HG03575 (cell line): ENCODE results near the gene UFC1.
"Not testable (repeated sequence)": the region's sequence is repeated elsewhere in the genome, so short reads cannot be mapped to it uniquely, and the experiment has no call there.

Experiments used
- ATAC-seq: cut with Tn5 transposase; IDR thresholded peaks from one replicate; pipeline ENCODE4 v1.9.1; 2021; ENCODE audit not compliant: unreplicated experiment, insufficient number of reproducible peaks, low FRiP score; ENCODE audit errors: extremely low read depth

Gene UFC1

GRCh38 chr1:161153682-161154337 is at the start of gene UFC1:
UFC1 (plus strand) TSS chr1:161153978; CDS start chr1:161153998, 20 bp downstream.
- no peak for ATAC-seq

DNA sequence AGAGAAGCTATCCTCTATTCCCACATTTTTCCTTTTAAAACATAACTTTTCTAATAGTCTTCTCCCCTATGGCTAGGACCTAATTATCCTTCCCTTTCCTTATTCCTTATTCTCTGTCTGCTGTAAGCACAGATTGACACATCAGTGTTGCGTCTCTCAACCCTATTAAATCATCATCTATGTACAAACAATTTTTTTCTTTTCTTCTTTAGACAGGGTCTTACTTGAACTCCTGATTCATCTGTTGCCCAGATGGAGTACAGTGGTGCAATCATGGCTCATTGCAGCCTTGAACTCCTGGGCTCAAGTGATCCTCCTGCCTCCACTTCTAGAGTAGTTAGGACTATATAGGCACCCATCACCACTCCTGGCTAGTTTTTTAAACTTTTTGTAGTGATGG is 47.3 kb upstream of the UFC1 start:
- ATAC-seq: no peak

DNA sequence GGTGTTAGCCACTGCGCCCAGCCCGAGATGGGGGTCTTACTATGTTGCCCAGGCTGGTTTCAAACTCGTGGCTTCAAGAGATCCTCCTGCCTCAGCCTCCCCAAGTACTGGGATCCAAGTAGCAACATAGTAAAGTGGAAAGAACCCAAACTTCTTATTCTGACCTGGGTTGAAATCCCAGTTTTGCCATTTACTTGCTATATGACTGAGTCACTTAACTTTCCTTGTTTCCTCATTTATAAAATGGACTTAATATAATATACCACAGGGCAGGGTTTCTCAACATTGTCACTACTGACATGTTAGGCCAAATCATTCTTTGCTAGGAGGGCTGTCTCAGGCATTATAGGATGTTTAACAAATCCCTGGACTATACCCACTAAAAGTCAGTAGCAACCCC is 42.7 kb upstream of the UFC1 start:
- no peak for ATAC-seq

DNA sequence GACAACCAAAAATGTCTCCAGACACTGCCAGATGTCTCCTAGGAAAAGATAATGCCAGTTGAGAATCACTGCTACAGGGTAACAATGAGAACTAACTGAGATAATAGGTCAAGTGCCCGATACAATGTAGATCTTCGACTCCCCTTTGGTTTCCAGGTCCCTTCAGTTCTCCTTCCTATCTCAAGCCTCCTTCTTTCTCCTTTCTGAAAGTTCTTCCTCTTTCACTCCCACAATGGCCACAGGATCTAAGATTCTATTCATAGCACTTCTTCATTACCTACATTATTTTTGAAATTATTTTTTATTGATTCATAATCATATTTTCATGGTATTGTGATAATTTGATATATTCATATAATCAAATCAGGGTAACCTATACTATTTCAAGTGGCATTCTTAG is 42.3 kb upstream of the UFC1 start:
- no peak for ATAC-seq

DNA sequence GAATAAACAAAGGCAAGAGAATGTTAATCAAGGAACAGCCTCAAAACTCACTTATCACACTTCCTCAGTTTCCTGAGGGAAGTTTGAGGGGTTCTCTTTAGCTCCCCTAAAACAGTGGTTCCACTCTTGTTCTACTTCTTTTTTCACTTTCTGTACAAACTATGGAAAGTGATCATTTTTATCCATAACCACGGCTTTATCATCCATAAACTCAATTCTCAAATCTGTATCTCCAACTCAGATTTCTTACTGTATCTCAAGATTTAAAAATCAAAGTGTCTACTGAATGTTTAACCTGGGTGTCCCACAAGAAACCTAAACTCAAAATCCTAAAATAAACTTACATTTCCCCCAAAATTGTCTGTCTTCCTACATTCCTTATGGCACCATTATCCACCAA is 39.9 kb upstream of the UFC1 start:
- ATAC-seq: no peak

DNA sequence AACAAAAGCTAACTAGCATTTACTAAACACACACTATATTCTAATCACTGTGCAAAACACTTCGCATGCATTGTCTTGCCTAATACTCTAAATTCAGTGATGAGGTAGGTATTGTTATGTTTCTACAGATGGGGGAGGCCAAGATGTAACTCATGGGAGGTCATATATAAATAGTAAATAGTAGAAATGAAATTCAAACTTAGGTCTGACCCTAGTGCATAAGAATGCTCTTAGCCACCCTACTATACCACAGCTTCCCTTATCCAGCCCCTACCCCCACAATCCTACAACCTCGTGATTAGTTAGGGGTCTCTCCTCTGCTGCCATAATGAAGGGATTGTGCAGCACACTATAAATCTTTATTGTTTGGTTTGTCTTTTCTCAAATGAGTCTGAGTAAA is 39.2 kb upstream of the UFC1 start:
- ATAC-seq: no peak

- ATAC-seq: no peak
Observed at GRCh38 chr1:161115132-161115711, 38.6 kb upstream of the UFC1 start.

DNA sequence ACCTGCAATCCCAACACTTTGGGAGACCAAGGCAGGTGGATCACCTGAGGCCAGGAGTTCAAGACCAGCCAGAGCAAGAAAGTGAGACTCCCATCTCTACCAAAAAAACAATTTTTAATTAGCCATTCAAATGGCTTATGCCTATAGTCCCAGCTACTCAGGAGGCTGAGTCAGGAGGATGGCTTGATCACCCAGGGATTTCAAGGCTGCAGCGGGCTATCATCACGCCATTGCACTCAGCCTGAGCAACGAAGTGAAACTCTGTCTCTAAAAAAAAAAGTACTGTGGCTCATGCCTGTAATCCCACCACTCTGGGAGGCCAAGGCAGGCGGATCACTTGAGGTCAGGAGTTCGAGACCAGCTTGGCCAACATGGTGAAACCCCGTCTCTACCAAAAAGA is 37.8 kb upstream of the UFC1 start:
- not testable (repeated sequence) for ATAC-seq

DNA sequence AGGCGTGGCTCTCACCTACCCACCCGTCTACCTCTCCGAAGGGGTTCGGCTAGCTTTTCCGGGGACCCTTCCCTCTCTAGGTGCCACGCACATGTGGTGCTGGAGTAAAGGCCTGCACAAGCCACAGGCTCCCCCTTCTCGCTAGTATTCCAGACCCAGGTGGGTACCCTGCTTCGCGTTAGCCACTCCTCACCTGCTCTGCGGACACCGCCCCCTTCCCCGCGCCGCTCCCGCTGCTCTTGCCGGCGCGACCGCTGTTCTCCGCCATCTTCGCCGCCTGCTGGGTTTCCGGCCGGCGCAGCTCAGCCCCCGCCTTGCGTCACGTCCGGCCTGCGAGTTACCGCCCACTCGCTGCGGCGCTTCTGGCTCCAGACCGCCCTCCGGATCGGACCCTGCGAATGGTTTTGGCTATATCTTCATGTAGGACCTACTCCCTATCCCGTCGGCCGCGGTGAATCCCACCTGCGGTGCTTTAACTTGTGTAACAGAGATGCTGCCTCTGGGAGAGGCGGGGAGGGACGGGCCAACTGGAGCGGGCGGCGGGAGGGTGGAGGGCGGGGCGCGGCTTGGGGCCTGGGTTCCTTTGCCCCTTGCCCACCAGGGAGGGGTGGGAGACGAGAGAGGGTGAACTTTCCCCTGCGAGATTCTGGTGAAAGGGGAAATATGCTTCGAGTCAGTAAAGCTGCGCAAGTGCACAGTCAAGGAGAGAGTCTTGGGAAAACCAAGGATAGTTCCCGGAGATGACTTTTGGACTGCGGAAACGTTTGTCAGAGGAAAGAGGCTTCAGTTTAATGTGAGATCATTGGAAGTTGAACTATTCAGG is 35.8 kb upstream of the UFC1 start, which contains the start of the genes NIT1 and PFDN2:
Gene NIT1 (plus strand): TSS at position 347 of the 823 bp plus-strand sequence. CDS start 72 bp downstream, at position 419.
Gene PFDN2 (minus strand): TSS at position 279 of the 823 bp plus-strand sequence. CDS start 11 bp downstream, at position 268.
- ATAC-seq: no peak

GRCh38 chr1:161119092-161119903 is 34.5 kb upstream of the UFC1 start:
- ATAC-seq: no peak

- no peak for ATAC-seq
Observed at GRCh38 chr1:161121042-161121650, 32.6 kb upstream of the UFC1 start.

DNA sequence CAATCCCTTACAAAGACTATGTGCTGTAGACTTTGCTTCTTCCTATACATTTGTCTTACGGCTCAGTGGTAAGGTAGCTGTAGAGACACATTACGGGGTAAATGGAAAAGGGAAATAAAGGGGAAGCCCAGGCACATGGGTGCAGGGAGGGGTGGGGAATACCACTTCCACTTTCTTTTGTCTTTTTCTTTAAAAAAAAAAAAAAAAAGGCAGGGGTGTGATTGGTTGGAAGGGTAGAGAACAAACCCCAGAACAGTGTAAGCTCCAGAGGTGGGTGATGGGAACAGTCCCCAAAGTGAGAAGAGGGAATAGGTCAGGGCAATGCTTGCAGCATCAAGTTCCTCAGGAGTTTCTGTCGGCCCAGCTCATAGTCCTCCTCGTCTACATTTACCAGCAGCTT is 31.9 kb upstream of the UFC1 start:
- ATAC-seq: no peak

DNA sequence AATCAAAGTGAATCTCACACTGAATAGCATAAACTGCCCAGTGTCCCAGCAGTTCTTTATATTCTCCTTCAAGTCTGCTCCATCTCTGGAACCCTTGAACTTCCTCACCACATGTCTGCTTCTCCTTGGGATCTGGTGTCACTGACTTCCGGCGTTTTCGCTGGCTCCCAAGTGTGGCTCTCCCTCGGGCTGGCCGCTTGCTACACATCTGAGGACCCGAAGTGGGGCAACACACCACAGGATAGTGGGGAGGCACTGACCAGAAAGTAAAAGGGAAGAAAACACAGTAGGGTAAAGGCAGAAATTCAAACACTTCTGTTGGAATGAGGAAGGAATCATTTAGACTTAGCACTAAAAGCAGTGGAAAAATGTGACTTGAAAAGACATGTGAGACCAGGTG is 30.8 kb upstream of the UFC1 start:
- no peak for ATAC-seq

GRCh38 chr1:161127649-161128048 is 26.1 kb upstream of the UFC1 start:
- ATAC-seq: no peak

GRCh38 chr1:161128591-161129420 is 25.0 kb upstream of the UFC1 start:
- ATAC-seq: no peak

DNA sequence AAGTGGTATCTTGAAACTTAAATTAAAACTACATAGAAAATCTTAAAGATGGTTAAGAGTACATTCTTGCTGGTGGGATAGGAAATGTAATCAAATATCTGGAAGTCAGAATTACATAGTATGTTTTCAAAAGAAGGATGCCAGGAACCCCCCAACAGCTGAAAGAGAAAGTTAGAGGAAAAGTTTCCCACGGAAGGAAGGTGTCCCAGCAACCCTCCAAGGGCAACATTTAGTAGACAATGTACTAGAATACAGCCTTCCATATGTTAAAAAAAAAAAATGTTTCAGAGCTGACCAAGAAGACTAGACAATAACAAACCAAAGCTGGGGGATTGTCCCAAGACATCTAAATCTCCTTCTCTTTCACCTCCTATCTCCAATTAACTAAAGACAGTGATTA is 23.5 kb upstream of the UFC1 start:
- no peak for ATAC-seq

GRCh38 chr1:161131523-161132409 is 22.0 kb upstream of the UFC1 start:
- ATAC-seq: no peak
